GM12878 (cell line): Measurements from ENCODE around the gene UVRAG.

Source experiments
- ATF3 ChIP-seq: IDR thresholded peaks from 2 replicates; pipeline ENCODE4 v1.6.1; 2011; ENCODE audit warnings: low read depth, mild to moderate bottlenecking, low read length, moderate library complexity, borderline replicate concordance; ENCODE audit errors: extremely low read depth
- ESRRA ChIP-seq: IDR thresholded peaks from 2 replicates; pipeline ENCODE4 v1.6.1; 2012; ENCODE audit warnings: mild to moderate bottlenecking, low read length, improper control_type of control experiment
- EZH2 ChIP-seq: IDR thresholded peaks from 2 replicates; pipeline ENCODE4 v1.6.1; 2012; ENCODE audit warnings: low read depth, mild to moderate bottlenecking, control low read depth, inconsistent platforms, low read length, borderline replicate concordance; ENCODE audit not compliant: control insufficient read depth
- GABPA ChIP-seq: IDR thresholded peaks from 2 replicates; pipeline ENCODE4 v1.6.1; 2014; ENCODE audit warnings: antibody characterized with exemption, low read depth, mild to moderate bottlenecking, inconsistent platforms
- POLR2AphosphoS5 ChIP-seq: IDR thresholded peaks from 2 replicates; pipeline ENCODE4 v1.6.1; 2011; ENCODE audit warnings: mild to moderate bottlenecking, low read length, inconsistent platforms
- PRDM15 ChIP-seq: fragments of 450-650 bp; formaldehyde crosslinking; IDR thresholded peaks from 2 replicates; pipeline ENCODE4 v1.4.0; 2020; ENCODE audit warnings: mild to moderate bottlenecking, moderate library complexity
- REST ChIP-seq: IDR thresholded peaks from 2 replicates; pipeline ENCODE4 v1.6.1; 2012; ENCODE audit warnings: mild to moderate bottlenecking, low read depth, low read length
- SP1 ChIP-seq: IDR thresholded peaks from one replicate; pipeline ENCODE4 v1.6.1; 2011; ENCODE audit warnings: low read depth, low read length
- ZBTB33 ChIP-seq: fragments of 450-650 bp; IDR thresholded peaks from 2 replicates; pipeline ENCODE4 v1.6.1; 2017; ENCODE audit warnings: mild to moderate bottlenecking

- TF ChIP-seq ZBTB33 (no peak), EZH2 (no peak), ESRRA (no peak), SP1 (no peak), POLR2AphosphoS5 (no peak), PRDM15 (no peak), GABPA (no peak), REST (no peak), ATF3 (no peak)
Measured at GRCh38 chr11:75796091-75796435, 18.9 kb upstream of the UVRAG start.
